GM23338 (cell line): ENCODE measurements around the gene SORBS2.

Experiments
- CREB1 ChIP-seq: fragments of 250-450 bp; sonication (Bioruptor Pico); IDR thresholded peaks from 2 replicates; pipeline ENCODE4 v1.5.0; 2020; ENCODE audit warnings: low read depth, mild to moderate bottlenecking, moderate library complexity
- EZH2 ChIP-seq: fragments of 200-600 bp; sonication (generic); IDR thresholded peaks from one replicate; pipeline ENCODE4 v1.8.0; 2017; ENCODE audit warnings: antibody characterized with exemption, mild to moderate bottlenecking, low read depth; ENCODE audit not compliant: unreplicated experiment
- EZH2phosphoT487 ChIP-seq: fragments of 200-600 bp; sonication (generic); IDR thresholded peaks from one replicate; pipeline ENCODE4 v1.8.1; 2018; ENCODE audit warnings: antibody characterized with exemption; ENCODE audit not compliant: unreplicated experiment
- NANOG ChIP-seq: IDR thresholded peaks from 2 replicates; pipeline ENCODE4 v1.6.1; 2016; ENCODE audit warnings: antibody characterized with exemption, borderline replicate concordance
- POLR2AphosphoS5 ChIP-seq: IDR thresholded peaks from 2 replicates; pipeline ENCODE4 v1.6.1; 2016; ENCODE audit warnings: antibody characterized with exemption, low read depth
- TF ChIP-seq, protein P1 (sequence below), 2 experiments: fragments of 200-600 bp in 1 of 2; sonication (generic) in 1 of 2; conservative IDR thresholded peaks; 2 replicates each; pipeline versions ENCODE4 v1.5.1 to v1.6.1; 2016 to 2017; ENCODE audit warnings: antibody characterized with exemption in 2 of 2, low read depth in 2 of 2, mild to moderate bottlenecking in 2 of 2, moderate library complexity in 1 of 2
- TF ChIP-seq, protein P2 (sequence below): IDR thresholded peaks from 2 replicates; pipeline ENCODE4 v1.6.1; 2016; ENCODE audit warnings: antibody characterized with exemption

DNA sequence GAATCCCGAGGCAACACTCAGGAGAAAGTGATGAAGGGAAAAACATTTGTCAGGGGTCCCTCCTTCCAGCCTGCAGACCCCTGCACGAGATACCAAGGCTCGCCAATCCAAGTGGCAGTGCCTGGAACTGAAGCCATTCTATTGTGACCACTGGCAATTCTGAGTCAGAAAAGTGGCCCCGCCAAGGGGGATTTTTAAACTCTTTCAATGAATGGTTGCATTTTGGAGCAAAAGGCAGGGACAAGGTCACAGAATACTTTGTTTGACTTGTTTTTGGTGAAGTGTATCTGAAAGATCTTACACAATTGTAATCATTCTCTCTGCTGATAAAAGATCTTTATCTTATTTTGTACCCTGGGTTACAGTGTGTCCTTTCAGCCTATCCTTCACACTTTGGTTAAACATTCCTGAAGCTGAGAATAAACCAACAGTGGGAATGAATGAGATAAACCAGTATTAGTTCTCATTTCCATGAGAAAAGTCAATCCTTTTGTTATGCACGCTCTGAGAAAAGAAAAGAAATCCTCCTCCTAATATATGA is 160.8 kb downstream of the SORBS2 start:
- TF ChIP-seq, protein P1, sequence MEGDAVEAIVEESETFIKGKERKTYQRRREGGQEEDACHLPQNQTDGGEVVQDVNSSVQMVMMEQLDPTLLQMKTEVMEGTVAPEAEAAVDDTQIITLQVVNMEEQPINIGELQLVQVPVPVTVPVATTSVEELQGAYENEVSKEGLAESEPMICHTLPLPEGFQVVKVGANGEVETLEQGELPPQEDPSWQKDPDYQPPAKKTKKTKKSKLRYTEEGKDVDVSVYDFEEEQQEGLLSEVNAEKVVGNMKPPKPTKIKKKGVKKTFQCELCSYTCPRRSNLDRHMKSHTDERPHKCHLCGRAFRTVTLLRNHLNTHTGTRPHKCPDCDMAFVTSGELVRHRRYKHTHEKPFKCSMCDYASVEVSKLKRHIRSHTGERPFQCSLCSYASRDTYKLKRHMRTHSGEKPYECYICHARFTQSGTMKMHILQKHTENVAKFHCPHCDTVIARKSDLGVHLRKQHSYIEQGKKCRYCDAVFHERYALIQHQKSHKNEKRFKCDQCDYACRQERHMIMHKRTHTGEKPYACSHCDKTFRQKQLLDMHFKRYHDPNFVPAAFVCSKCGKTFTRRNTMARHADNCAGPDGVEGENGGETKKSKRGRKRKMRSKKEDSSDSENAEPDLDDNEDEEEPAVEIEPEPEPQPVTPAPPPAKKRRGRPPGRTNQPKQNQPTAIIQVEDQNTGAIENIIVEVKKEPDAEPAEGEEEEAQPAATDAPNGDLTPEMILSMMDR (conservative IDR thresholded peaks at IDR 0.05; ENCODE audit: low read depth in 2 of 2) = no peak
- TF ChIP-seq NANOG = 0 out of 2 replicates have a peak, but pooled peaks have one; percentile 17
- no peak for TF ChIP-seq EZH2phosphoT487
- TF ChIP-seq POLR2AphosphoS5 = no peak
- no peak for TF ChIP-seq CREB1 (CRISPR knock-in tag)
- no peak for TF ChIP-seq EZH2
- TF ChIP-seq, protein P2, sequence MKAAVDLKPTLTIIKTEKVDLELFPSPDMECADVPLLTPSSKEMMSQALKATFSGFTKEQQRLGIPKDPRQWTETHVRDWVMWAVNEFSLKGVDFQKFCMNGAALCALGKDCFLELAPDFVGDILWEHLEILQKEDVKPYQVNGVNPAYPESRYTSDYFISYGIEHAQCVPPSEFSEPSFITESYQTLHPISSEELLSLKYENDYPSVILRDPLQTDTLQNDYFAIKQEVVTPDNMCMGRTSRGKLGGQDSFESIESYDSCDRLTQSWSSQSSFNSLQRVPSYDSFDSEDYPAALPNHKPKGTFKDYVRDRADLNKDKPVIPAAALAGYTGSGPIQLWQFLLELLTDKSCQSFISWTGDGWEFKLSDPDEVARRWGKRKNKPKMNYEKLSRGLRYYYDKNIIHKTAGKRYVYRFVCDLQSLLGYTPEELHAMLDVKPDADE = no peak
